ENCODE measurements around the gene INCENP.
"Not testable (repeated sequence)": the region's sequence is repeated elsewhere in the genome, so short reads cannot be mapped to it uniquely, and the experiment has no call there.

INCENP gene

DNA sequence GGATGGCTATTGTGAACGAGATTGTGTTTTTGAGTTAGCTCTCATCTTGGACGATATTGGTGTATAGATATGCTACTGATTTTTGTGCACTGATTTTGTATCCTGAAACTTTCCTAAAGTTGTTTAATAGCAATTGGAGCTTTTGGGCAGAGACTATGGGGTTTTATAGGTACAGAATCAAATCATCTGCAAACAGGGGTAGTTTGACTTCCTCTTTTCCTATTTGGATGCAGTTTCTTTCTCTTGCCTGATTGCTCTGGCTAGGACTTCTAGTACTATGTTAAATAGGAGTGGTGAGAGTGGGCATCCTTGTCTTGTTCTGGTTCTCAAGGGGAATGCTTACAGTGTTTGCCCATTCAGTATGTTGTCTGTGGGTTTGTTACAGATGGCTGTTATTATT lies 57.3 kb downstream of the INCENP start:
- DNase-seq = no peak

DNA sequence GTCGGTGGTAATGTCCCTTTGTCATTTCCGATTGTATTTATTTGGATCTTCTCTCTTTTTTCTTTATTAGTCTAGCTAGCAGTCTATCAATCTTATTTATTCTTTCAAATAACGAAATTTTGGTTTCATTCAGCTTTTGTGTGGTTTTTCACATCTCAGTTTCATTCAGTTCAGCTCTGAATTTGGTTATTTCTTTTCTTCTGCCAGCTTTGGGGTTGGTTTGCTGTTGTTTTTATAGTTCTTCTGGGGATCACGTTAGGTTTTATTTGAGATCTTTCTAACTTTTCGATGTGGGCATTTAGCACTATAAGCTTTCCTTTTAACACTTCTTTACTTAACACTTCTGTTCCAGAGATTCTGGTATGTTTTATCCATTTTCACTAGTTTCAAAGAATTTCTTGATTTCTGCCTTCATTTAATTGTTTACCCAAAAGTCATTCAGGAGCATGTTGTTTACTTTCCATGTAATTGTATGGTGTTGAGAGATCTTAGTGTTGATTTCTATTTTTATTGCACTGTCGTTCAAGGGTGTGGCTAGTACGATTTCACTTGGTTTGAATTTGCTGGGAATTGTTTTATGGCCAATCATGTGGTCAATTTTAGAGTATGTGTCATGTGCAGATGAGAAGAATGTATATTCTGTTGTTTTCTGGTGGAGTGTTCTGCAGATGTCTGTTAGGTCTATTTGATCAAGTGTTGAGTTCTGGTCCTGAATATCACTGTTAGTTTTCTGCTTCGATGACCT lies 58.5 kb downstream of the INCENP start:
- DNase-seq = no peak

DNA sequence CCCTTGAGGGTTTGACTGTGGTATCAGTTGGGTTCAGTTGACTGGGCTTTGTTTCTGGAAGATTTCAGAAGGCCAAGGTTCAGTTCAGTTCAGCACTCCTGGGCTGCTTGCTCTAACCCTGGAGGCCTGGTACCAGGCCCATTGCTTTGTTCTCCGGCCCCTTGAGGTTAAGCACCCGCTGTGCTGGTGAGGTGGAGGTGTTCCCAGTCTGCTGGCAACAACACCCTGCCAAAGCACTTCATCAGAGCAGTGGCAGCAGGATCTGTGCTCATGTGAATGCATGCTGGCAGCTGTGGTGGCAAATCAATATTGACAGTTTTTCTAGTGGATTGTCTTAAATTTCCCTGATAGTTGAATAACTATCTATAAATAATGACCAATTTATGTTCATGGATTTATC lies 62.4 kb downstream of the INCENP start:
- peak; percentile 66 for DNase-seq

DNA sequence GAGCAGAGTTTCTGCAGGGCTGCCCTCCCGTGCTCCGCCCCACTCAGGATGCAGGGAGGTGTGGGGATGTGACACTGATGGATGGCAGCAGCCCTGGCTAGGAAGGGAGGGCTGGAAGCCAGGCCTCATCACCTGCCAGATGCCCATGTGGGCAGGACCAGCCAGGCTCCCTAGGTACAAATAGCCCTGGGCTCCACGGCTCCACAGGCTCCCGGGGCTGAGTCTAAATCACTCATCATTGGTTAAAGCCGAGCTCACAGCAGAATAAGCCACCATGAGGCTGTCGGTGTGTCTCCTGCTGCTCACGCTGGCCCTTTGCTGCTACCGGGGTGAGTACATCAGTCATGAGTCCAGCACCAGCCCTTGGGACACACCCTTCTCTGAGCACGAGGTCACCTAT lies 66.2 kb downstream of the INCENP start, which contains the start of gene SCGB1D1:
TSS of gene SCGB1D1 (plus strand) at position 206 of the 400 bp plus-strand sequence. CDS start at position 275, 69 bp downstream.
- no peak for DNase-seq

DNA sequence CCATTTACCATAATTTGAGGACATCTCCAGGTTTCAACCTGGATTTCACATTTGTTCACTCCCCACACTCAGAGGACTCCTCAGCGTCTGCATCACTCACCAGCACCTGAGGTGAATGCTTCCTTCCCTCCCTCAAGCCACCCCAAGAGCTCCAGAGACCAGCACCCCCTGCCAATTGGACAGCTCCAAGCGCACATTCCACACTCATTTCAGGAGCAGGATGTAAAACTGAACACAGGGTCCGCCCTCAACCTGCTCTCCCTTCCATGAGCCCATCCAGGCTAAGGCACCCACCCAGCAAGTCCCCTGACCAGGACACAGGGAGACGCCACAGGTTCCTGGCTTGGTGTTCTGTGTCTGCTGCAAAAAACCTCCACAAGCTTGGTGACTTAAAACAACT lies 70.1 kb downstream of the INCENP start:
- no peak for DNase-seq

DNA sequence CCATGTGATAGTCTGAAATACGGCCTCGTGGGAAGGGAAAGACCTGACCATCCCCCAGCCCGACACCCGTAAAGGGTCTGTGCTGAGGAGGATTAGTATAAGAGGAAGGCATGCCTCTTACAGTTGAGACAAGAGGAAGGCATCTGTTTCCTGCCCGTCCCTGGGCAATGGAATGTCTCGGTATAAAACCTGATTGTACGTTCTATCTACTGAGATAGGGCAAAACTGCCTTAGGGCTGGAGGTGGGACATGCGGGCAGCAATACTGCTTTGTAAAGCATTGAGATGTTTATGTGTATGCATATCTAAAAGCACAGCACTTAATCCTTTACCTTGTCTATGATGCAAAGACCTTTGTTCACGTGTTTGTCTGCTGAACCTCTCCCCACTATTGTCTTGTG lies 71.2 kb downstream of the INCENP start:
- not testable (repeated sequence) for DNase-seq

DNA sequence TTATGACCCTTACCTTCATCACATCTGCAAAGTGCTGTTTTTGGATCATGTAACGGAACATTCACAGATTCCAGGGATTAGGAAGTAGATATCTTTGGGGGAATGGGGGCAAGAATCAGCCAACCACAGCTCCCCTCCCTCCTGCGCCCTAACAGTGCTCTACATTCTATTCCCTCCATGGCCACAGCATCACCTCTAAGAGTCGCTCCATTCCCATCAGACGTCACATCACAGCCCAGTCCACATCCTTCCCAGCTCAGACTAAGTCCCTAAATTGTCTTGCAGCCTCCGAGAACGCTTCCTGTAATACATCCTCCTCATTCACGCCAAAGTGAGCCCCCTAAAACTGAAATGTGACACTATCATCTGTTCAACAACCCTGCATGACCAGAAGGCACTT lies 72.1 kb downstream of the INCENP start:
- no peak for DNase-seq

DNA sequence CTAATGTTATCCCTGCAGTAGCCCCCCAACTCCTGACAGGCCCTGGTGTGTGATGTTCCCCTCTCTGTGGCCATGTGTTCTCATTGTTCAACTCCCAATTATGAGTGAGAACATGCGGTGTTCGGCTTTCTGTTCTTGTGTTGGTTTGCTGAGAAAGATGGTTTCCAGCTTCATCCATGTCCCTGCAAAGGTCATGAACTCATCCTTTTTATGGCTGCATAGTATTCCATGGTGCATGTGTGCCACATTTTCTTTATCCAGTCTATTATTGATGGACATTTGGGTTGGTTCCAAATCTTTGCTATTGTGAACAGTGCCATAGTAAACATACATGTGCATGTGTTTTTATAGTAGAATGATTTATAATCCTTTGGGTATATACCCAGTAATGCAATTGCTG lies 73.6 kb downstream of the INCENP start:
- DNase-seq = not testable (repeated sequence)

DNA sequence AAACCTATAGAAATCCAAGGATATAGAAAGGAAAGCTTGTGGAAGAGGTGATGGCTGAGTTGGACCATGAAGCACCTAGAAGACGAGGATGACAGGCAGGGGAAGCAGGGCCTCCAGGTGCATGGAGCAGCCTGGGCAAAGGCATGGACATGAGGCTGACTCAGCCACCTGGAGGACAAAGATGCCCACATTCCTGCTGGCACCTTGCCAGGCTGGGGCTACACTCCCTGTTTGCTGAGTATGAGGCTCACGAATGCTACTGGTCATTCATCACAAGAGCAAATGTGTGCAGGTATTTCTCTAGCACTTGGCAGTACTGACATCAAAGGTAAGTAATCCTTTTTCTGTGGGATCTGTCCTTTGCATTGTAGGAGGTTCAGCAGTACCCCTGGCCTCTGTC lies 77.6 kb downstream of the INCENP start:
- no peak for DNase-seq

Data from NCI-H510A (cell line).